Cerebellar nuclear complex (tissue), 1 donor: ENCODE measurements around the gene PRM2.

Source experiments
- DNase-seq, 2 experiments: peaks; one replicate each; lab custom pipeline; 2025; lab: John Stamatoyannopoulos, UW

Gene PRM2

DNA sequence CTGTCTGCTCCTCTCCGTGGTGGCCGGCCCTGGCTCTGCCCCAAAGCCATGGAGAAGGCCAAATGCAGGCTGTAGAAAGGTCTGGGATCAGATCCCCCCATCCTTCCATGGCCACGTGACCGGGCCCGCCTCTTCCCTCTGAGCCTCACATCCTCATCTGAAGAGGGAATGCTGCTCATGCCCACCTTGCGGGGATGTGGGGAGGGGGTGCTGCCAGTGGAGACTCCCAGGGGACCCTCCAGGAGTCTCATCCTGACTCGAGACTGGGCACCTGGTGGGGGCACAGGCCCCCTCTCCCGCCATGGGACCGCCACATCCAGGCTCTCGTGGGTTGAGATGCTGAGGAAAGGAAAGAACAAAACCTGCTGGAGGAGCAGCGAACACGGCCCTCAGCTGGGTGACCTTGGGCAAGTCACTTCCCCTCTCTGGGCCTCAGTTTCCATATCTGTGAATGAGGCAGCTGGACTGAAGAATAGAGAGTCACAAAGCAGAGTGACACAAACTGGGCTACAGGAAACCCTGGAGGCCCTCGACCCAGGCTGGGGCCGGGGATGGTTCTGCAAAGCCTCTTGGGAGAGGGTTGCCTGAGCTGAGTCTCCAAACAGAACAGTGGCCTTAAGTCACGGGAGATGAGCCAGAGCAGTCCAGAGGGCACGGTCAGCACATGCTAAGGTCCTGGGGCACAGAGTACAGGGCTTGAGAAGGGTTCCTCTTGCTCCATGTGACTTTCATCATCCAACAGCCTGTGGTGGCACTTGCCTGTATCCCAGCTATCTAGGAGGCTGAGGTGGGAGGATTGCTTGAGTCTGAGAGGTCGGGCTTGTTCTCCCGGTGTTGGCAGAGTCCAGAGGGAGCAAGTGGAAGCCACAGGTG lies 50.4 kb downstream of the PRM2 start:
- DNase-seq: no peak
